ENCODE results near the gene CDC5L.

Gene CDC5L

GRCh38 chr6:44373787-44374186, 13.7 kb upstream of the CDC5L start:
- DNase-seq: no peak
- ATAC-seq: no peak

GRCh38 chr6:44375071-44375470, 12.4 kb upstream of the CDC5L start:
- no peak for DNase-seq
- no peak for ATAC-seq

DNA sequence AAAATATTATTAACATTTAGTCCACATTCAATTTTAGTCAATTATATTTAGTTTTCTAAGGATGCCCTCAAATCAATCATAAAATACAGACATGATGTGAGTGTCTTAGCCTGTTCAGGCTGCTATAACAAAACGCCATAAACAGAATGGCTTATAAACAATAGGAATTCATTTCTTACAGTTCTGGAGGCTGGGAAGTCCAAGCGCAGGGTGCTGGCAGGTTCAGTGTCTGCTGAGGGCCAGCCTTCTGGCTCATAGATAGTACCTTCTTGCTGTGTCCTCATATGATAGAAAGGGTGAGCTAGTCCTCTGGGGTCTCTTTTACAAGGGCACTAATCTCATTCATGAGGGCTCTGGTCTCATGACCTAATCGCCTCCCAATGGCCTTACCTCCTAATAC, 10.0 kb upstream of the CDC5L start:
- DNase-seq (no peak), ATAC-seq (no peak)

DNA sequence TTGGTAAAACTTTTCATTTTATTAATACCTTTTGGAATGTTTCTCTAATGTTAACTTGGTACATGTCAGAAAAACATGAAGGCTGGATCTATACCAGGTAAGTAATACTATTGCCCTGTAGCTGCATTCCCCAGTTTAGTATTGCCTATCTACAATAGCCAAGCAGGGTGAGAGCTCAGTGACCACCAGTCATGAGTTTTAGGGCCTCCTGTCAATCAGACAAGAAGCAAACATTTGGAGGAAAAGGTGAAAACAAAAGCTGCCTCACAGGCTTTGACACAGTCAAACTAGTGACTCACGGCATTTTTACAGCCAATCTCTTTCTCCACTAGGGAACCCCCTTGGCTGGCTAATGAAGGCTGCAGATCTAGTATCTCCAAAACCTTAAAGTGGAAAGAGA, 9.5 kb upstream of the CDC5L start:
- no peak for ATAC-seq
- no peak for DNase-seq

DNA sequence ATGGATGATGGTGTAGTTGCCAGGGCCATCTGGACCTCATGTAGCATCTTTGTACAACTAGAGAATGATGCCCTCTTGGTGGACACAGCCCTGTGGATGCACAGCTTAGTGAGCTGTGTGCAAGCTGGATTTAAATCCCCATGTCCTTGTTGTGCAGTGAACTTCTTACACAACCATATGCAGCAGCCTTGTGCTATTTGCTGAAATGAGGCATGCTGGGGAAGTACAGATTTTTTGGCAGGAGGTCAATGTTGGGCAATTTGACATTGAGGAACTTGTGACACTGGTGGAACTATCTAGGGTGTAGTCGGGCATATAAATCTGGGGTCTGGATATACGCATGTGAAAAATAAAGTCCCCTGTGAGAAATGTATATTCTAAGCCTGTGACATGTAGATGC, 5.8 kb upstream of the CDC5L start:
- DNase-seq: no peak
- no peak for ATAC-seq

DNA sequence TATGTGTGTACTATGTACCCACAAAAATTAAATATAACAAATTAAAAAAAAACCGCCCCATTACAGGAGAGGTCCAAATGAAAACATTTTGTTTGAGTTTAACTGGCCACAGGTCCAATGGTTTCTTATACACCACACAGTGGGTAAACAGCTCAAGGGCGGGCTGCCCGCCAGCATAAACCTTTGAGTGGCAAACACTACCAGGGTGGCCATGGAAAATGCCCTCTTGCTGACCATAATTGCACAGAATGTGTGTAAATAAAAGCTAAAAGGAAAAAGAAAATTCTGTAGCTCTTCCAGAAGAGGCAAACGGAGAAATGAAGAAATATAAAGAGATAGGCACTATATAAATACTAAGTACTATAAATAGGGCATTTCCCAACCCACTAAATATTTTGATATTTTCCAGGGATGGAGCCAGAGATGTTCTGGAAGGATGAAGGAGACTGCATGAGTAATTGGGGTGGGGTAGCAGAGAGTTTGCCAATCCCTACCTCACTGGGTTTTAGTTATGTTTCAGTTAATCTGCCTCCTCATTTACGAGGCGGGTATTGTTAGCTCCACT, 1.1 kb upstream of the CDC5L start:
- ATAC-seq (no peak), DNase-seq (no peak)

- ATAC-seq: no peak
- DNase-seq: no peak
Observed at GRCh38 chr6:44386929-44387345, 569 bp upstream of the CDC5L start.

- no peak for ATAC-seq
- DNase-seq: no peak
Observed at GRCh38 chr6:44388135-44388487, 605 bp downstream of the CDC5L start.

GRCh38 chr6:44388887-44389286, 1.4 kb downstream of the CDC5L start:
- DNase-seq (no peak), ATAC-seq (no peak)

DNA sequence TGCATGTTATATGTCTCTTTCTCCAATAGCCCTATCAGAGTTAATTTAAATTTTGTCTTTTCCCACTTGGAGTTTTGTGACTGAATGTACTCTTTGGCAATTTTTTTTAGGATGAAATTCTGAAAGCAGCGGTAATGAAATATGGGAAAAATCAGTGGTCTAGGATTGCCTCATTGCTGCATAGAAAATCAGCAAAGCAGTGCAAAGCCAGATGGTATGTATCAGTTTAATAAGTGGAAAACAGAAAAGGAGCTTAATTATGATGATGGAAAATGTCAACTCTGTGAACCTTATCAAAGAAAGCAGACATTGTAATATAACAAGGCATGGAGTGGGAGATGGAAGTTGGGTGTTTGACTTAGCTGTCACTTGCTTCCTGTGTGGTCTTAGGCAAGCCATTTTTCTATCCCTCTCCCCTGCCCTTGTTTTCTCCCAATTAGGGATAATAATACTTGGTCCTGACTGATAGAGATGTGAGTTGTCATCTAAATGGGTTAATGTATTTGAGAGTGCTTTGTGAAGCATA, 2.7 kb downstream of the CDC5L start:
- no peak for DNase-seq
- ATAC-seq: no peak

- ATAC-seq: no peak
Observed at GRCh38 chr6:44395501-44395900, 8.0 kb downstream of the CDC5L start.

GRCh38 chr6:44396968-44397367, 9.5 kb downstream of the CDC5L start:
- DNase-seq: no peak
- ATAC-seq: no peak

More at GRCh38 chr6:44395501-44395900, 8.0 kb downstream of the CDC5L start:
- no peak for DNase-seq

GRCh38 chr6:44397424-44398164, 10.1 kb downstream of the CDC5L start:
- no peak for ATAC-seq
- DNase-seq: no peak

- ATAC-seq (no peak), DNase-seq (no peak)
Observed at GRCh38 chr6:44399991-44400390, 12.5 kb downstream of the CDC5L start.

DNA sequence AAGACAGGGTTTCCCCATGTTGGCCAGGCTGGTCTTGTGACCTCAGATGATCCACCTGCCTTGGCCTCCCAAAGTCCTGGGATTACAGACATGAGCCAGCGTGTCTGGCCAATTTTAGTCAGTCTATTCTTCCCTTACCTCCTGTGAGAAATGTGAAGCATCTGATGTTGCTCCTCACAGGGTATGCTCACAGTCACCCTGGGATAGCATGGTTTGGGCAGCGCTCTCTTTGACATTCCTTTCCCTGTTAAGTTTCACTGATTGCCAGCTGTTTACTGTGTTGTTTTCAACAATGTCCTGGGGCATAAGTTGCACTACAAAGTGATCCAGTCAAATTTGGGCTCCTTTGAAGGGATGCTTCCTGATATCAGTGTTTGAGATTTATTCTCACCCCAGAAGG, 13.1 kb downstream of the CDC5L start:
- ATAC-seq (no peak), DNase-seq (no peak)

- DNase-seq (no peak), ATAC-seq (no peak)
Observed at GRCh38 chr6:44401138-44401537, 13.6 kb downstream of the CDC5L start.

GRCh38 chr6:44404022-44404714, 16.7 kb downstream of the CDC5L start:
- DNase-seq (no peak), ATAC-seq (no peak)

- DNase-seq (no peak), ATAC-seq (no peak)
Observed at GRCh38 chr6:44404715-44405099, 17.2 kb downstream of the CDC5L start.

GRCh38 chr6:44407951-44408670, 20.6 kb downstream of the CDC5L start:
- peak; percentile 43 for ATAC-seq
- no peak for DNase-seq

DNA sequence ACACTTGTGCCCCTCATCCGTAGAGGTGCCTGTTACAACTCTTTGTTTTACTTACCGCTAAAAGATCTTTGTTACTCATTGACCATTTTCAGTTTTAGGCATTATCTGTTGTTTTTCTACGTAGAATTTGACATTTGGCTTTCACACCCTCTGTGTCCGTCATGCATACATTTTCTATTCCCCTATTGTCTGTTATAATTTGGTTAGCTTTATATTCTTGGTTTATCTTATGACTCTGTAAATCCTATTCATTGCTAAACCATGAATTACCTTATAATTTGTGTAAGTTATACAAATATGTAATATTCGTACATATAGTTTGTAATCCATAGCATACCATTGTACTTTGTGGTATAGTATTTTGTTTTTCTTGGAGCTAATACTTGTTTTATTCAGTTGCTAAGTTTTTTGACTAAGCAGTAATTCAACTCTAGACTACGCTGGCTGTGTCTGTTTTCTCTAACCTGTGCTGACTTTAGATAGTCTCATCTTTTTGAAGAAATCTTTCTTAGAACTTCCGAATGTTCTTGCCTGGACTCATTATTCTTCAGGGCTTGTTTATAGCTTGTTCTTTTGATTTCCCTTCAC, 21.8 kb downstream of the CDC5L start:
- no peak for ATAC-seq
- DNase-seq: no peak

GRCh38 chr6:44410363-44410762, 22.9 kb downstream of the CDC5L start:
- ATAC-seq (no peak), DNase-seq (no peak)

- DNase-seq (no peak), ATAC-seq (no peak)
Observed at GRCh38 chr6:44411141-44411540, 23.6 kb downstream of the CDC5L start.
